Esophagus mucosa (tissue), 1 donor: ENCODE measurements around the gene ERCC5. TPM values are rescaled to one million over a fixed set of nuclear protein-coding genes. Genes with fewer than 3 reads are reported as not detected.

Experiments
- total RNA-seq: library from RNA; stranded (reverse); gene quantifications from one replicate; pipeline ENCODE4 v1.2.4, GENCODE V29; 2023
- donor health status: DM: yes; HTN: yes; CAD: no.

ERCC5 gene
- total RNA-seq, 1 donor from 2014 or later, result 20.0 TPM

Other genes with a start within 250 kb of the ERCC5 start
- 17.3 TPM for gene TPP2, start 249.0 kb upstream of the ERCC5 start, total RNA-seq
- gene METTL21C, start 151.0 kb upstream of the ERCC5 start, total RNA-seq, result not detected
- 7.9 TPM for gene TEX30, start 72.2 kb upstream of the ERCC5 start, total RNA-seq
- 1.8 TPM for gene POGLUT2, start 47.1 kb upstream of the ERCC5 start, total RNA-seq
- 5.5 TPM for gene BIVM, start 46.9 kb upstream of the ERCC5 start, total RNA-seq
- gene SLC10A2, start 220.4 kb downstream of the ERCC5 start, total RNA-seq, result not detected